Rectal smooth muscle tissue (tissue), 1 donor: ENCODE measurements around the gene DNMT1.
A peak's percentile ranks its signal among the peaks of the same experiment; 100 is the strongest.

Experiments
- H3K27ac ChIP-seq: one replicate; pipeline ENCODE4 v1.7.0; 2013; ENCODE audit warnings: low read depth, low read length, inconsistent platforms
- H3K27me3 ChIP-seq: one replicate; pipeline ENCODE4 v1.7.0; 2013; ENCODE audit warnings: low read length; ENCODE audit not compliant: control insufficient read depth, insufficient read depth
- H3K36me3 ChIP-seq: one replicate; pipeline ENCODE4 v1.7.0; 2013; ENCODE audit warnings: low read length; ENCODE audit not compliant: control insufficient read depth, insufficient read depth
- H3K4me1 ChIP-seq: one replicate; pipeline ENCODE4 v1.7.0; 2013; ENCODE audit warnings: low read length; ENCODE audit not compliant: control insufficient read depth, insufficient read depth
- H3K4me3 ChIP-seq: one replicate; pipeline ENCODE4 v1.7.0; 2013; ENCODE audit warnings: low read length
- H3K9ac ChIP-seq: one replicate; pipeline ENCODE4 v1.7.0; 2013; ENCODE audit warnings: low read length

DNMT1 gene

DNA sequence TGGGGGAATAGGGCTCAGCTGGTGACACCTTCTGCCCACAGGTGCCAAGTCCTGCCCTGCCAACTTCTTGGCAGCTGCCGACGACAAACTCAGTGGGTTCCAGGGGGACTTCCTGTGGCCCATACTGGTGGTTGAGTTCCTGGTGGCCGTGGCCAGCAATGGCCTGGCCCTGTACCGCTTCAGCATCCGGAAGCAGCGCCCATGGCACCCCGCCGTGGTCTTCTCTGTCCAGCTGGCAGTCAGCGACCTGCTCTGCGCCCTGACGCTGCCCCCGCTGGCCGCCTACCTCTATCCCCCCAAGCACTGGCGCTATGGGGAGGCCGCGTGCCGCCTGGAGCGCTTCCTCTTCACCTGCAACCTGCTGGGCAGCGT is 81.2 kb downstream of the DNMT1 start:
- peaks cover 47% of the 10 kb centered on the region for H3K36me3 ChIP-seq
- no peak overlapping the region for H3K4me3 ChIP-seq
- H3K9ac ChIP-seq, result no peak overlapping the region
- H3K4me1 ChIP-seq, result no peaks in the 10 kb centered on the region
- no peak overlapping the region for H3K27ac ChIP-seq
- H3K27me3 ChIP-seq, result no peaks in the 10 kb centered on the region

- no peaks in the 10 kb centered on the region for H3K27me3 ChIP-seq
- no peak overlapping the region for H3K4me3 ChIP-seq
- peaks cover 50% of the 10 kb centered on the region for H3K36me3 ChIP-seq
- H3K4me1 ChIP-seq, result no peaks in the 10 kb centered on the region
- H3K27ac ChIP-seq, result no peak overlapping the region
- H3K9ac ChIP-seq, result no peak overlapping the region
Measured at GRCh38 chr19:10112895-10113591, 81.7 kb downstream of the DNMT1 start.

- H3K4me3 ChIP-seq, result no peak overlapping the region
- H3K4me1 ChIP-seq, result no peaks in the 10 kb centered on the region
- no peaks in the 10 kb centered on the region for H3K27me3 ChIP-seq
- H3K27ac ChIP-seq, result no peak overlapping the region
- H3K36me3 ChIP-seq, result peaks cover 49% of the 10 kb centered on the region
- H3K9ac ChIP-seq, result no peak overlapping the region
Measured at GRCh38 chr19:10112037-10112761, 82.6 kb downstream of the DNMT1 start.

- peaks cover 6% of the 10 kb centered on the region for H3K4me1 ChIP-seq
- no peak within 1 kb of the TSS for H3K27ac ChIP-seq
- no peak within 1 kb of the TSS for H3K4me3 ChIP-seq
- H3K27me3 ChIP-seq, result no peaks in the 10 kb centered on the region
- peaks cover 43% of the 10 kb centered on the region for H3K36me3 ChIP-seq
- no peak within 1 kb of the TSS for H3K9ac ChIP-seq
Measured at GRCh38 chr19:10111405-10111811, 83.3 kb downstream of the DNMT1 start, which contains the start of gene P2RY11. P2RY11 (plus strand) TSS chr19:10111693; CDS start chr19:10111722, 29 bp downstream.

DNA sequence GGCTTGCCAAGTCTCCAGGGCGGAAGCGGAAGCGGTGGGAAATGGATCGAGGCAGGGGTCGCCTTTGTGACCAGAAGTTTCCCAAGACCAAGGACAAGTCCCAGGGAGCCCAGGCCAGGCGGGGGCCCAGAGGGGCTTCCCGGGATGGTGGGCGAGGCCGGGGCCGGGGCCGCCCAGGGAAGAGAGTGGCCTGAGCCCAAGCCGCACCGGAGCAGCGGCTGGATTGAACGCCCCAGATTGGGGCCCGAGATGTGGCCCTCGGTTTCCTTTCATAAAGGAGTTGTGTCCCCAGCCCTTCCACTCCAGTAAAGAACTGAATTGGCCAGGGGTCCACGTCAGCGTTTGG is 83.8 kb downstream of the DNMT1 start:
- Histone ChIP-seq H3K4me3 (no peak overlapping the region), H3K9ac (no peak overlapping the region), H3K27ac (no peak overlapping the region), H3K4me1 (peaks cover 6% of the 10 kb centered on the region), H3K27me3 (no peaks in the 10 kb centered on the region), H3K36me3 (peaks cover 38% of the 10 kb centered on the region)

DNA sequence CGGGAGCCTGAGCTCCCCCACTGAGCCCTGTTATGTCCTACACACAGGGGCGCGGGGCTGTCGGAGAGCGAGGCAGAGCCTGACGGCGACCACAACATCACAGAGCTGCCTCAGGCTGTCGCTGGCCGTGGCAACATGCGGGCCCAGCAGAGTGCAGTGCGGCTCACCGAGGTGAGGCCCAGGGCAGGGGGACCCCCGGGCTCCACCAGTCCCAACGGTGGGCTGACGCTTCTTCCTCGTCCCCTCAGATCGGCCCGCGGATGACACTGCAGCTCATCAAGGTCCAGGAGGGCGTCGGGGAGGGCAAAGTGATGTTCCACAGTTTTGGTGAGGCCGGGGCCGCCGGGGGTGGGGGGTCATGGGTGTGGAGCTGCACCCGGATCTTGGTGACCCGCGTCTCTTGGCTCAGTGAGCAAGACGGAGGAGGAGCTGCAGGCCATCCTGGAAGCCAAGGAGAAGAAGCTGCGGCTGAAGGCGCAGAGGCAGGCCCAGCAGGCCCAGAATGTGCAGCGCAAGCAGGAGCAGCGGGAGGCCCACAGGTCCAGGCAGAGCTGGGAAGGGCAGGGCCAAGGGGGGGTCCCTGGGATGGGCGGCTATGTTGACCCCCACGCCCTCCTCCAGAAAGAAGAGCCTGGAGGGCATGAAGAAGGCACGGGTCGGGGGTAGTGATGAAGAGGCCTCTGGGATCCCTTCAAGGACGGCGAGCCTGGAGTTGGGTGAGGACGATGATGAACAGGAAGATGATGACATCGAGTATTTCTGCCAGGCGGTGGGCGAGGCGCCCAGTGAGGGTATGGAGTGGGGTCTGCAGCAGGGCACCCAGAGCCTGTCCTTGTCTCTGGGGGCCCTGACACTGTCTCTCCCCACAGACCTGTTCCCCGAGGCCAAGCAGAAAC is 84.4 kb downstream of the DNMT1 start:
- peaks cover 9% of the 10 kb centered on the region for H3K4me1 ChIP-seq
- H3K27ac ChIP-seq, result no peak overlapping the region
- no peak overlapping the region for H3K9ac ChIP-seq
- no peak overlapping the region for H3K4me3 ChIP-seq
- peaks cover 32% of the 10 kb centered on the region for H3K36me3 ChIP-seq
- H3K27me3 ChIP-seq, result no peaks in the 10 kb centered on the region

DNA sequence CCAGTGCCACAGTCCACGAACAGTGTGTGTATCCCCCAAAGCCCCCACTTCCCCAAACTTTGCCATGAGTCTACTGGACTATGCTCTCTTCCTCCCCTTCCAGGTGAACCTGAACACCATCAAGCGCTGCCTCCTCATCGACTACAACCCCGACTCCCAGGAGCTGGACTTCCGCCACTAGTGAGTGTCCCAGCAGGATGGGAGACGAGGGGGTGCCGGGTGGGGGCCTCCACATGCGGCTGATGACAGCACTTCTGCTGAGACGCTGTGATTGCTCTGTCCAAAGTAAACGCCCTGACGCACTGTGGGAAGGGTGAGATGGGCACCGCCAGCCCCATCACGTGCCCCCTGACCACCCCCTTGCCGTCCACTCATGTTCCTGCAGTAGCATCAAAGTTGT is 85.2 kb downstream of the DNMT1 start:
- Histone ChIP-seq H3K4me3 (no peak overlapping the region), H3K4me1 (peaks cover 9% of the 10 kb centered on the region), H3K27ac (no peak overlapping the region), H3K27me3 (no peaks in the 10 kb centered on the region), H3K9ac (no peak overlapping the region), H3K36me3 (peaks cover 28% of the 10 kb centered on the region)

DNA sequence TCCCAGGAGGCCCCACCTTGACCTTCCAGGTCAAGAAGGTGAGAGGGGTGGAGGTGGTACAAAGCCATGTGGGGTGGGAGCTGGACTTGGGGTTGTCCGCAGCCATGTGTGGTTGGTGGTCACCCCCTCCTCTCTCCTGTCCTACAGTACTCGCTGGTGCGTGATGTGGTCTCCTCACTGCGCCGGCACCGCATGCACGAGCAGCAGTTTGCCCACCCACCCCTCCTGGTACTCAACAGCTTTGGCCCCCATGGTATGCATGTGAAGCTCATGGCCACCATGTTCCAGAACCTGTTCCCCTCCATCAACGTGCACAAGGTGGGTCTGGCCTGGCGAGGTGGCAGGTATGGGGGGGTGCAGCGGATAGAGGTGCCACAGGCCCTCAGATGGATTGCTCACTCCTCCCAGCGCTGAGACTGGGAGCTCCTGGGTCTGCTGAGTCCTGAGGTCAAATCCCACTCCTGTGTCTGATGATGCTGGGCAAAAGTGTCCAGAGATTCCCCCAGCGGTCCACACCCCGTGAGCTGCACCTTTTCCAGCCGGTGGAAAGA is 86.9 kb downstream of the DNMT1 start:
- Histone ChIP-seq H3K4me1 (peaks cover 9% of the 10 kb centered on the region), H3K27ac (no peak overlapping the region), H3K4me3 (no peak overlapping the region), H3K9ac (no peak overlapping the region), H3K36me3 (peaks cover 28% of the 10 kb centered on the region), H3K27me3 (no peaks in the 10 kb centered on the region)

- Histone ChIP-seq H3K27me3 (no peaks in the 10 kb centered on the region), H3K27ac (no peak overlapping the region), H3K36me3 (peaks cover 28% of the 10 kb centered on the region), H3K9ac (no peak overlapping the region), H3K4me3 (peak overlapping the region; percentile 90), H3K4me1 (peaks cover 9% of the 10 kb centered on the region)
Measured at GRCh38 chr19:10107254-10107653, 87.5 kb downstream of the DNMT1 start.

- peaks cover 9% of the 10 kb centered on the region for H3K4me1 ChIP-seq
- H3K27ac ChIP-seq, result peak within 1 kb of the TSS; percentile 61
- H3K4me3 ChIP-seq, result peak within 1 kb of the TSS; percentile 90
- H3K36me3 ChIP-seq, result peaks cover 26% of the 10 kb centered on the region
- H3K9ac ChIP-seq, result no peak within 1 kb of the TSS
- H3K27me3 ChIP-seq, result no peaks in the 10 kb centered on the region
Measured at GRCh38 chr19:10106100-10106936, 88.4 kb downstream of the DNMT1 start, which contains the start of gene PPAN. PPAN (plus strand) TSS chr19:10106362; CDS start chr19:10106395, 33 bp downstream.

GRCh38 chr19:10105509-10106099 is 89.1 kb downstream of the DNMT1 start:
- H3K4me3 ChIP-seq, result peak overlapping the region; percentile 58
- peak overlapping the region; percentile 30 for H3K27ac ChIP-seq
- H3K4me1 ChIP-seq, result peaks cover 9% of the 10 kb centered on the region
- H3K36me3 ChIP-seq, result peaks cover 22% of the 10 kb centered on the region
- H3K9ac ChIP-seq, result no peak overlapping the region
- no peaks in the 10 kb centered on the region for H3K27me3 ChIP-seq
